GM06990 (cell line): ENCODE measurements around the gene CLPTM1L.
A peak's percentile ranks its signal among the peaks of the same experiment; 100 is the strongest.

Experiments
- DNase-seq: peaks from one replicate; pipeline ENCODE4 v3.0.0-alpha.2; 2011; ENCODE audit not compliant: insufficient read length; ENCODE audit errors: extremely low read depth
- H3K27me3 ChIP-seq: replicated peaks from 2 replicates; pipeline ENCODE4 v1.6.0; 2011; ENCODE audit warnings: low read length; ENCODE audit not compliant: control insufficient read depth, insufficient read depth
- H3K36me3 ChIP-seq: 2 replicates; pipeline ENCODE4 v1.5.1; 2011; ENCODE audit warnings: low read length; ENCODE audit not compliant: control insufficient read depth, insufficient read depth
- H3K4me3 ChIP-seq: replicated peaks from 2 replicates; pipeline ENCODE4 v1.5.1; 2011; ENCODE audit warnings: low read depth, mild to moderate bottlenecking, control low read depth, low read length
- TF ChIP-seq, protein P1 (sequence below): IDR thresholded peaks from 2 replicates; pipeline ENCODE4 v1.5.1; 2011; ENCODE audit warnings: low read length, control low read depth, mild to moderate bottlenecking, inconsistent platforms; ENCODE audit not compliant: insufficient read depth, poor library complexity, severe bottlenecking

Gene CLPTM1L

GRCh38 chr5:1349246-1349645 lies 4.3 kb upstream of the CLPTM1L start:
- Histone ChIP-seq H3K27me3 (no peaks in the 10 kb centered on the region; the same call in 1 of the 2 replicates), H3K4me3 (no peak overlapping the region), H3K36me3 (no peaks in the 10 kb centered on the region)
- no peak for DNase-seq
- TF ChIP-seq, protein P1, sequence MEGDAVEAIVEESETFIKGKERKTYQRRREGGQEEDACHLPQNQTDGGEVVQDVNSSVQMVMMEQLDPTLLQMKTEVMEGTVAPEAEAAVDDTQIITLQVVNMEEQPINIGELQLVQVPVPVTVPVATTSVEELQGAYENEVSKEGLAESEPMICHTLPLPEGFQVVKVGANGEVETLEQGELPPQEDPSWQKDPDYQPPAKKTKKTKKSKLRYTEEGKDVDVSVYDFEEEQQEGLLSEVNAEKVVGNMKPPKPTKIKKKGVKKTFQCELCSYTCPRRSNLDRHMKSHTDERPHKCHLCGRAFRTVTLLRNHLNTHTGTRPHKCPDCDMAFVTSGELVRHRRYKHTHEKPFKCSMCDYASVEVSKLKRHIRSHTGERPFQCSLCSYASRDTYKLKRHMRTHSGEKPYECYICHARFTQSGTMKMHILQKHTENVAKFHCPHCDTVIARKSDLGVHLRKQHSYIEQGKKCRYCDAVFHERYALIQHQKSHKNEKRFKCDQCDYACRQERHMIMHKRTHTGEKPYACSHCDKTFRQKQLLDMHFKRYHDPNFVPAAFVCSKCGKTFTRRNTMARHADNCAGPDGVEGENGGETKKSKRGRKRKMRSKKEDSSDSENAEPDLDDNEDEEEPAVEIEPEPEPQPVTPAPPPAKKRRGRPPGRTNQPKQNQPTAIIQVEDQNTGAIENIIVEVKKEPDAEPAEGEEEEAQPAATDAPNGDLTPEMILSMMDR: no peak

GRCh38 chr5:1348986-1349245 lies 4.0 kb upstream of the CLPTM1L start:
- Histone ChIP-seq H3K36me3 (no peaks in the 10 kb centered on the region), H3K27me3 (no peaks in the 10 kb centered on the region; the same call in 1 of the 2 replicates), H3K4me3 (no peak overlapping the region)
- no peak for DNase-seq
- TF ChIP-seq, protein P1: no peak

- TF ChIP-seq, protein P1: no peak
- no peak for DNase-seq
- Histone ChIP-seq H3K27me3 (no peaks in the 10 kb centered on the region), H3K4me3 (no peak overlapping the region), H3K36me3 (peaks cover under 1% of the 10 kb centered on the region)
These were observed 2.7 kb upstream of the CLPTM1L start for GRCh38 chr5:1347571-1347970.

DNA sequence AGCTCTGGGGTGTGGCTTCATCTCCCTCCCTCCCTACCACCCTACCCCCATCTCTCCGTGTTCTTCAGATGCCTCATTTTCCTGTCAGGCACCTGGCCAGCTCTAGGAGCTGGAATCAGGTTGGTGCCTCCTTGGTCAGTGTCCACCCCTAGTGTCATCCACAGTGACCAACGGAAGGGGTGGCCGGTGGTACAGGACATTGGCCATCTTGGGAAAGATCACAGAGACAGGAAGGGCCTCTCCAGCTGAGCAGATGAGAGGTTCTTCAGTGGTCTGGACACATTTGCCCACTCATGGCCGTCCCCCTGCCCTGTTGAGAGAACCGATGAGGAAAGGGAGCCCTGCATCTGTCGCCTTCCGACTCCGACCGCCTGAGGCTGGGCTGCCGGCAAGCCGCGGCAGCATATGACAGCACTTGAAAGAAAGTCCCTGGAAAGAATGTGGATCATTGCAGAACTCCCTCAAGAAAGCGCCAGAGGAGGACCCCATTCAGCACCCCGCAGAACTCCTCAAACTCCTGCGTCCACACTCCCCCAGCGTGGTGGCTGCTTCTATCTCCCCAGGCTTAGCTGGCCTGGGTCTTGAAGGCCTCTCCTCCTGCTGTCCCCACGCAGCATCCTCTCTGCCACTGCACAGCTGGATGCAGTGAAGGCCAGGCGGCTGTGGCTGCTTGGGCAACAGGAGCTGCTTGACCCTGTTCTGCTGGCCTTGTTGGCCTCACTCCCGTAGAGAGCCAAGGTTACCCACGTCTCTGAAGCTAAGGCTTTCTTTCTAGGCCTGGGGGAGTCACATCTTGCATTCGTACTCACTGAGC lies 1.9 kb upstream of the CLPTM1L start:
- Histone ChIP-seq H3K36me3 (peaks cover 4% of the 10 kb centered on the region), H3K4me3 (no peak overlapping the region), H3K27me3 (no peaks in the 10 kb centered on the region)
- no peak for DNase-seq
- TF ChIP-seq, protein P1: no peak

- TF ChIP-seq, protein P1: no peak
- peaks cover 9% of the 10 kb centered on the region for H3K36me3 ChIP-seq
- no peak for DNase-seq
- H3K27me3 ChIP-seq: no peaks in the 10 kb centered on the region
- peak overlapping the region; percentile 91 for H3K4me3 ChIP-seq
These were observed 1.2 kb upstream of the CLPTM1L start for GRCh38 chr5:1345876-1346626.
